ENCODE measurements around the gene P2RX1. TPM values are rescaled to one million over a fixed set of nuclear protein-coding genes. Genes with fewer than 3 reads are reported as not detected.

Gene P2RX1
- total and polyA plus RNA-seq, 2 experiments from 2014 or later = 3.2 to 3.6 TPM

DNA sequence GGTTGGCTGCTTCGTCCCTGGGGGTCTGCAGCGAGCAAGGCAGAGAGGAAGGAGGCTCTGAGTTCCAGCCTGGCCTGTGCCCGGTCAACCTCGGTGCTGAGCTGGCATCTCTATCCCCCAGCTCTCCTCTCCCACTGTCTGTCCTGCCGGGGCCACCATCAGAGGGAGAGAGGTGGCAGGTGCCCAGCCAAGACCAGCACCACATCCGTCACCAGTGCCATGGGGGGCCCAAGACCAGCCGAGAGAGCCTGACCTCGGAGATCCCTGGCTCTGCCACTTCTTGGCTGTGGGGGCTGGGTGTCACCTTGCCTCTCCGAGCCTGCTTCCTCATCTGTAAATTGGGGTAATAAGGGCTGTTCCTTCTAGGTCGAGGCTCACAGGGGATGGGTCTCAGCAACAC is 560 bp upstream of the P2RX1 start:
- no peaks in the 10 kb centered on the region for H3K36me3 ChIP-seq

DNA sequence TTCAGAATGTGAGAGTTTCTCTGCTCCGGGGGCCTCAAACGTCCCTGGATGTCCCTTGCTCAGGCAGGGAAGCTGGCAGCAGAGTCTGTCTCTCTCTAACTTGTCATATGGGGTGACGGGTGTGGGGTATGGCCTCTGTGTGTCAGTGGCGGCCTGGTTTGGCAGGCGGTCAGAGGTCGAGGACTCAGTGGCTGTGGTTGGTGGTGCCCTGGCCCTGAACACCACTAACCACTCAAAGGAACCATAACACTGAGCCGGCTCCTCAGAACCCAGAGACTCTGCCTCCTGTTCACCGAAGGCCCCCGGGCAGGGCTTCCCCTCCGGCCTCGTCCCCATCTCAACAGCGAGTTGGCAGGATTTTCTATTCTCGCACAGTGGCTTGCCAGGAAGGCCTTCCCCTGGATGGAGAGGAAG is 677 bp downstream of the P2RX1 start:
- no peaks in the 10 kb centered on the region for H3K9me3 ChIP-seq (ENCODE audit: low read depth)
- no peaks in the 10 kb centered on the region for H3K27me3 ChIP-seq
- no peaks in the 10 kb centered on the region for H3K36me3 ChIP-seq
- TF ChIP-seq, protein P1, sequence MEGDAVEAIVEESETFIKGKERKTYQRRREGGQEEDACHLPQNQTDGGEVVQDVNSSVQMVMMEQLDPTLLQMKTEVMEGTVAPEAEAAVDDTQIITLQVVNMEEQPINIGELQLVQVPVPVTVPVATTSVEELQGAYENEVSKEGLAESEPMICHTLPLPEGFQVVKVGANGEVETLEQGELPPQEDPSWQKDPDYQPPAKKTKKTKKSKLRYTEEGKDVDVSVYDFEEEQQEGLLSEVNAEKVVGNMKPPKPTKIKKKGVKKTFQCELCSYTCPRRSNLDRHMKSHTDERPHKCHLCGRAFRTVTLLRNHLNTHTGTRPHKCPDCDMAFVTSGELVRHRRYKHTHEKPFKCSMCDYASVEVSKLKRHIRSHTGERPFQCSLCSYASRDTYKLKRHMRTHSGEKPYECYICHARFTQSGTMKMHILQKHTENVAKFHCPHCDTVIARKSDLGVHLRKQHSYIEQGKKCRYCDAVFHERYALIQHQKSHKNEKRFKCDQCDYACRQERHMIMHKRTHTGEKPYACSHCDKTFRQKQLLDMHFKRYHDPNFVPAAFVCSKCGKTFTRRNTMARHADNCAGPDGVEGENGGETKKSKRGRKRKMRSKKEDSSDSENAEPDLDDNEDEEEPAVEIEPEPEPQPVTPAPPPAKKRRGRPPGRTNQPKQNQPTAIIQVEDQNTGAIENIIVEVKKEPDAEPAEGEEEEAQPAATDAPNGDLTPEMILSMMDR (IDR thresholded peaks at IDR 0.05; ENCODE audit: low read depth, low read length) = no peak
- H3K27ac ChIP-seq = peak overlapping the region; percentile 83
- H3K4me3 ChIP-seq = no peak overlapping the region
- no peak for DNase-seq (ENCODE audit: low read depth in 1 of 2, low spot score in 1 of 2)
- peaks cover 32% of the 10 kb centered on the region for H3K4me1 ChIP-seq (ENCODE audit: low read depth)

More for the DNA sequence above, 560 bp upstream of the P2RX1 start:
- TF ChIP-seq, protein P1 (IDR thresholded peaks at IDR 0.05; ENCODE audit: low read depth, low read length) = no peak
- peaks cover 32% of the 10 kb centered on the region for H3K4me1 ChIP-seq (ENCODE audit: low read depth)
- H3K27me3 ChIP-seq = no peaks in the 10 kb centered on the region
- peak overlapping the region; percentile 83 for H3K27ac ChIP-seq
- DNase-seq (ENCODE audit: low read depth in 1 of 2, low spot score in 1 of 2) = no peak
- no peak overlapping the region for H3K4me3 ChIP-seq
- H3K9me3 ChIP-seq (ENCODE audit: low read depth) = no peaks in the 10 kb centered on the region

DNA sequence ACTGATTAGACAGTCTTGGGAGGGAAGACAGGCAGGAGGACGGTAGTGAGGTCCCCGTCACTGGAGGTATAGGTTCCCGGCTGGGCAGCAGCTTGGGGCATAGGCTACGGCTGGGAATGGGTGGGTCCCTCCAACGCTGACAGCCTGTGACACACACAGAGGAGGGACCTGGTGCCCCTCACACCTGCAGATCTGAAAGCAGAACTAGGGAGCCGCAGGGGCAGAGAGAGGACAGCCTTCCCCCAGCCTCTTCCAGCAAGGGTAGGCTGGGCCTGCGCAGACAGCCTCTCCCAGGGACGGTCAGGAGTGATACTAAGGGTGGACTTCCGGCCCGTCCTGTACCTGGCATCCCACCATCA is 2.0 kb downstream of the P2RX1 start:
- H3K9me3 ChIP-seq (ENCODE audit: low read depth) = no peaks in the 10 kb centered on the region
- peaks cover 29% of the 10 kb centered on the region for H3K4me1 ChIP-seq (ENCODE audit: low read depth)
- no peaks in the 10 kb centered on the region for H3K36me3 ChIP-seq
- no peak overlapping the region for H3K4me3 ChIP-seq
- H3K27me3 ChIP-seq = no peaks in the 10 kb centered on the region
- H3K27ac ChIP-seq = peak overlapping the region; percentile 0
- TF ChIP-seq, protein P1 (IDR thresholded peaks at IDR 0.05; ENCODE audit: low read depth, low read length) = no peak
- no peak for DNase-seq (ENCODE audit: low read depth in 1 of 2, low spot score in 1 of 2)

DNA sequence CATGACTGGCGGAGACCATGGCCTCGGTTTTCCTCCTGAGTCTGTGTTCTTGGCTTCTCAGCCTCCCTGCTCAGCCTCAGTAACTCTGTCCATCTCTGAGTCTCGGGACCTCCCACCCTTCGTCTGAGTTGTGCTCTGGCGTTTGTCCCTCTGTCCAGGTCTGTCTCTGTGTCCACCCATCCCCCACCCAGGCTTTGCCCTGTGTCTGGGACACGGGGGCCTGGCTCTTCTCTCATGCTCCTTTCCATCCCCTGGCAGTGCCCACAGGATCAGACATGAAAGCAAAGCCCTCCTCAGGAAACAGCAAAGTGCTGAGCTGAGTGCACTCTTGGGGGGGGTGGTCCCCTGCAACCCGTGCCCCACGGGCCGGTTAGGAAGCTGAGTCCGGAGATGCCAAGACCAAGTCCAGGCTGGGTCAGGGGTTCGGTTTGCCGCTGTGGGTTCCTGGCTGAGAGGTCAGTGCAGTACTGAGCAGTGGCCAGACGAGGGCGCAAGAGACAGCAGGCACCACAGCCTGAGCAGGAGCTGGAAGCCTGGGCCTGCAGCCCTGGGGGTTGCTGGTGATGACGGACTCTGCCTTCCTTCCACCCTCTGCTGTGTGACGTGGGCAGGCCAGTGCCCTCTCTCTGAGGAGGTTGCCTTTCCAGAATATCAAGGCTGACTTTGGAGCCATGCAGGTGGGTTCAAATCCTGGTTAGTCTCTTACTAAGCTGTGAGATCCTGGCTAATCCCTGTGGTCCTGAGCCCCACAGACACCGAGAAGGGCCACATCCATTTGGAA is 2.5 kb downstream of the P2RX1 start:
- Histone ChIP-seq H3K4me3 (no peak overlapping the region), H3K27me3 (no peaks in the 10 kb centered on the region), H3K4me1 (ENCODE audit: low read depth) (peaks cover 23% of the 10 kb centered on the region), H3K9me3 (ENCODE audit: low read depth) (no peaks in the 10 kb centered on the region), H3K36me3 (no peaks in the 10 kb centered on the region), H3K27ac (peak overlapping the region; percentile 0)
- TF ChIP-seq, protein P1 (IDR thresholded peaks at IDR 0.05; ENCODE audit: low read depth, low read length) = peak; percentile 98
- peak; percentile 80 to 83 for DNase-seq (ENCODE audit: low read depth in 1 of 2, low spot score in 1 of 2)

DNA sequence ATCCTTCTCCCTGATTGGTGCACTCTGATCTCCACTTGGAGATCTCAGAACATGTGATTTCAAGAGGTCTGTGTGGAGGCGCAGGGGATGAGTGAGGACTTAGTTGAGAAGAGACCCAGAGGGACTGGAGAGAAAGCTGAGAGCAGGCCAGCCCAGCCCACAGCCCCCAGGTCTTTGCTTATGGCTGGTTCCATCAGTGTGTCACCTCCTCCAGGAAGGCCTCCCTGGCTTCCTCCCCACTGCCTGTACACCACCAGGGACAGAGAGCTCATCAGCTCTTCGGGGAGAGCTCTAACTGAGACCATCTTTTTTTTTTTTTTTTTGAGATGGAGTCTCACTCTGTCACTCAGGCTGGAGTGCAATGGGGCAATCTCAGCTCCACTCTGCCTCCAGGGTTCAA is 3.4 kb downstream of the P2RX1 start:
- Histone ChIP-seq H3K36me3 (no peaks in the 10 kb centered on the region), H3K27ac (no peak overlapping the region), H3K27me3 (no peaks in the 10 kb centered on the region), H3K4me3 (no peak overlapping the region), H3K4me1 (ENCODE audit: low read depth) (peaks cover 18% of the 10 kb centered on the region), H3K9me3 (ENCODE audit: low read depth) (no peaks in the 10 kb centered on the region)
- no peak for DNase-seq (ENCODE audit: low read depth in 1 of 2, low spot score in 1 of 2)
- TF ChIP-seq, protein P1 (IDR thresholded peaks at IDR 0.05; ENCODE audit: low read depth, low read length) = no peak
